Subcutaneous abdominal adipose tissue (tissue), 5 donors: ENCODE results near the gene MINPP1.

Experiments used
- H3K27ac ChIP-seq: one replicate; pipeline ENCODE4 v1.7.0; 2013; ENCODE audit warnings: low read depth, mild to moderate bottlenecking, inconsistent platforms, low read length, moderate library complexity
- H3K27me3 ChIP-seq, 5 donors: one replicate each; pipeline ENCODE4 v1.7.0; 2013; ENCODE audit warnings: low read length in 5 of 5, inconsistent platforms in 1 of 5; ENCODE audit not compliant: control insufficient read depth in 5 of 5, insufficient read depth in 4 of 5
- H3K36me3 ChIP-seq, 5 donors: one replicate each; pipeline ENCODE4 v1.7.0; 2013; ENCODE audit warnings: low read length in 5 of 5; ENCODE audit not compliant: control insufficient read depth in 5 of 5, insufficient read depth in 5 of 5
- H3K4me1 ChIP-seq, 5 donors: one replicate each; pipeline ENCODE4 v1.7.0; 2013; ENCODE audit warnings: low read length in 5 of 5, mild to moderate bottlenecking in 3 of 5, moderate library complexity in 1 of 5; ENCODE audit not compliant: control insufficient read depth in 5 of 5, insufficient read depth in 5 of 5
- H3K4me3 ChIP-seq, 5 donors: one replicate each; pipeline ENCODE4 v1.7.0; 2013; ENCODE audit warnings: low read length in 5 of 5, low read depth in 1 of 5
- H3K9ac ChIP-seq, 5 donors: one replicate each; pipeline ENCODE4 v1.7.0; 2013; ENCODE audit warnings: low read length in 5 of 5, mild to moderate bottlenecking in 4 of 5, moderate library complexity in 3 of 5
- H3K9me3 ChIP-seq, 5 donors: one replicate each; pipeline ENCODE4 v1.7.0; 2013; ENCODE audit warnings: low read length in 5 of 5; ENCODE audit not compliant: control insufficient read depth in 5 of 5
- donor health status: healthy.
- donor health status: healthy.
- donor health status: healthy.
- donor health status: healthy.
- donor health status: healthy.

The MINPP1 gene

DNA sequence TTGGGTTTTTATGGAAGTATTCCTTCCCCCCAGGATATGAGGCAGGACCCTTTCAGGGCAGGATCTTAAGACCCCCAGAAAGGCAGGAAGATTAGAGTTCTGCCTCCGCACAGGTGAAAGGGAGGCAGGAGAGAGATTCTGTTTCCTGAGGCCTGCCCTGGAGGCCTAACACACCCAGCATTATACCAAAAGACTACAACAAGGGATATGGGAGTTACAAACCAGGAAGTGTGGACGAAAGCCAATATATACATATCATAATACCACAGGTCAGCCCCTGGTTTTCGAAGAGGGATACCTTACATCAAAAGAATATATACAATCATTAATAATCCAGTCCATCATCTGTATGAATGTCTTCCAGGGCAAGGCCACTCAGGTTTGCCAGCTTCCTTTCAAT lies 14.2 kb downstream of the MINPP1 start:
- no peaks in the 10 kb centered on the region for H3K9me3 ChIP-seq
- H3K27me3 ChIP-seq = no peaks in the 10 kb centered on the region
- no peak overlapping the region for H3K4me3 ChIP-seq

DNA sequence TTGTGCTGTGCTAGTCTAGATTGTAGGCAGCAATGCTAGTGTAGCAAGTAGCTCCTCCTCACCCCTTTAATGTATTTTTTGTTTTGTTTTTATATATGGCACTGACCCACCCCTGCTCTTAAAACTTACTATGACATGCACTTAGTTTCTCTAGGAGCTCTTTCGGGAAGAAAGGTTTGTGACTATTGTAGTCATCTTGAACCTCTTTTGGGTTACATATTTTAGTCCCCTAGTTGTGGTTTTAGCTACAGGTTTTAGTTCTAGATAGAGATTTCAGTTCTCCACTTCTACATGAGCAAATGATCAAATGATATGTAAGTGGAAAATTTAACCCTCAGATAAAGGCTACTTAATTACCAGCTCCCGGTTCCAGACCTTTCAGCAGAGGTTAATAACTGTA lies 14.9 kb downstream of the MINPP1 start:
- Histone ChIP-seq H3K27me3 (no peaks in the 10 kb centered on the region), H3K27ac (no peak overlapping the region), H3K36me3 (peaks cover 14 to 36% (median 17%) of the 10 kb centered on the region in 5 donors), H3K4me1 (peaks cover 0 to 5% (median 3%) of the 10 kb centered on the region in 5 donors), H3K4me3 (no peak overlapping the region), H3K9ac (no peak overlapping the region), H3K9me3 (no peaks in the 10 kb centered on the region)

More for the DNA sequence above, 14.2 kb downstream of the MINPP1 start:
- Histone ChIP-seq H3K36me3 (peaks cover 21 to 43% (median 23%) of the 10 kb centered on the region in 5 donors), H3K9ac (no peak overlapping the region), H3K4me1 (peaks cover 0 to 4% (median 3%) of the 10 kb centered on the region in 5 donors), H3K27ac (no peak overlapping the region)

DNA sequence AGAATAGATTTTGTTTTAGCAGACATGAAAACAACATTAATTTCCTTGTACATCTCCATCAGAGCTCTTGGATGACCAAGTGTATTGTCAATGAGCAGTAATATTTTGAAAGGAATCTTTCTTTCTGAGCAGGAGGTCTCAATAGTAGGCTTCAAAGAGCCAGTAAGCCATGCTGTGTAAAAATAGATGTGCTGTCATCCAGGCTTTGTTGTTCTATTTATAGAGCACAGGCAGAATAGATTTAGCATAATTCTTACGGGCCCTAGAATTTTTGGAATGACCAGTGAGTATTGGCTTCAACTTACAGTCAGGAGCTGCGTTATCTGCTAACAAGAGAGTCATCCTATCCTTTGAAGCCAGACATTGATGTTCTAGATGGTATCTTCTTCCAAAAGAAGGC lies 19.0 kb downstream of the MINPP1 start:
- Histone ChIP-seq H3K4me1 (peaks cover 0 to 5% (median 3%) of the 10 kb centered on the region in 5 donors), H3K36me3 (peaks cover 9 to 24% (median 10%) of the 10 kb centered on the region in 5 donors), H3K9me3 (no peaks in the 10 kb centered on the region), H3K4me3 (no peak overlapping the region), H3K27ac (no peak overlapping the region), H3K27me3 (no peaks in the 10 kb centered on the region), H3K9ac (no peak overlapping the region)

DNA sequence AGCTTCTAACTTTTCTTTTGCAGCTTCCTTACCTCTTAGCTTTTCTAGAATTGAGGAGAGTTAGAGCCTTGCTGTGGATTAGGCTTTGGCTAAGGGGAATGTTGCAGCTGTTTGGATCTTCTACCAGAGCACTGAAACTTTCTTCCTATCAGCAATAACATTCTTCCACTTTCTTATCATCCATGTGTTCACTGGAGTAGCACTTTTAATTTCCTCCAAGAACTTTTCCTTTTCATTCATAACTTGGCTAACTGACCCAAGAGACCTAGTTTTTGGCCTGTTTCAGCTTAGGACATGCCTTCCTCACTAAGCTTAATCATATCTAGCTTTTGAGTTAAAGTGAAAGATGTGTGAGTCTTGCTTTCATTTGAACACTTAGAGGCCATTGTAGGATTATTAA lies 19.6 kb downstream of the MINPP1 start:
- H3K27ac ChIP-seq = no peak overlapping the region
- H3K4me1 ChIP-seq = peaks cover 0 to 5% (median 3%) of the 10 kb centered on the region in 5 donors
- H3K36me3 ChIP-seq = peaks cover 3 to 18% (median 4%) of the 10 kb centered on the region in 5 donors
- no peaks in the 10 kb centered on the region for H3K27me3 ChIP-seq
- no peak overlapping the region for H3K9ac ChIP-seq
- no peaks in the 10 kb centered on the region for H3K9me3 ChIP-seq
- no peak overlapping the region for H3K4me3 ChIP-seq

DNA sequence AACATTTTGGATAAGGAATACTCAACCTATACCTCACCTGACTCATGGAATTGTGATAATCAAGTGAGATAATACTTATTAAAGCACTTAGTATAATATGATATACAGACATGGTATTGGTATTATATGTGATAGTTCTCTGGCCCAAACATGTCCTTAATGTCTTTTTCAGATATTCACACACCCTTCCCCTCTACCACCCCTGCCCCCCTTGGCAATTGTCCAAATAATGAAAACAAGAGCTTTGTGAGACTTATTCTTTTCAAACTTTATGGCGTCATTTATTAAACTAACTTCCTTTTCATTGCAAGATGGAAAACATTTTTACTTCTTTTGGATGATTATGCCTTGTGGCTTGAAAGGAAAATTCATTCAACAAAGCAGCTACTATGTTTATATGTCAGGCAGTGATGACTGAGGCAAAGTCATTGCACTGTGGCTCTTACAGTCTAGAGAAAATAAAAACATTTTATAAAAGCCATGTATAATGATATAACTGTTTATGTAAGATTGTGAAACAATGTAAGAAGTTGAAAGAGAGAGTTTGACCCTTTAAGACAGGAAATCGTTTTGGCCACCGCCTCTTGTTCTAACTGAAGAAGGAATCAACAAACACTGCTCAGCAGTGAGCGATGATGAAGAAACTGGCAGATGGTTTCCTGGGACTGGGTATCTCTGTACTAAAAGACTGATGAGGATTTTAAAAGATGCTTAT lies 27.4 kb downstream of the MINPP1 start:
- Histone ChIP-seq H3K9ac (peak overlapping the region in 2 of 5 donors; percentile 25 to 26), H3K9me3 (peaks cover 0 to 5% (median 0%) of the 10 kb centered on the region in 5 donors), H3K4me3 (no peak overlapping the region), H3K27me3 (no peaks in the 10 kb centered on the region), H3K36me3 (peaks cover 0 to 9% (median 8%) of the 10 kb centered on the region in 5 donors), H3K27ac (peak overlapping the region; percentile 25), H3K4me1 (peaks cover 0 to 15% (median 4%) of the 10 kb centered on the region in 5 donors)

DNA sequence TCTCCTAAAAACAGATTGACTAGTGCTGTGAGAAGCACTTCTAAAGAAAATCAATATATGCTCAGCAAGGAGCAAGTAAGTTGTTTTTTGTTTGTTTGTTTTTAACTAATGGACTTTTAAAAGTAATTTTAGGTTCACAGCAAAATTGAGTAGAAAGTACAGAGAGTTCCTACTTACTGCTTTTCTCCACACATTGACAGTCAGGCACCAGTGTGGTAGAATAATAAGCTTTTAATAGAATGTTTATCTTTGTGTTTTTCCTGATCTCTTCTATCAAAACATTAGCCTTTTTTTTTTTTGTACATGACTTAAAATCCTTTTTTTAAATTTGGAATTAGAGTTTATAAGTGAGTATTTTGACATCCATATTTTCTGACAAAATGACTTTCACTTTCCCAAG lies 28.0 kb downstream of the MINPP1 start:
- H3K4me3 ChIP-seq = no peak overlapping the region
- peak overlapping the region; percentile 25 for H3K27ac ChIP-seq
- peak overlapping the region in 1 of 5 donors; percentile 26 for H3K9ac ChIP-seq

DNA sequence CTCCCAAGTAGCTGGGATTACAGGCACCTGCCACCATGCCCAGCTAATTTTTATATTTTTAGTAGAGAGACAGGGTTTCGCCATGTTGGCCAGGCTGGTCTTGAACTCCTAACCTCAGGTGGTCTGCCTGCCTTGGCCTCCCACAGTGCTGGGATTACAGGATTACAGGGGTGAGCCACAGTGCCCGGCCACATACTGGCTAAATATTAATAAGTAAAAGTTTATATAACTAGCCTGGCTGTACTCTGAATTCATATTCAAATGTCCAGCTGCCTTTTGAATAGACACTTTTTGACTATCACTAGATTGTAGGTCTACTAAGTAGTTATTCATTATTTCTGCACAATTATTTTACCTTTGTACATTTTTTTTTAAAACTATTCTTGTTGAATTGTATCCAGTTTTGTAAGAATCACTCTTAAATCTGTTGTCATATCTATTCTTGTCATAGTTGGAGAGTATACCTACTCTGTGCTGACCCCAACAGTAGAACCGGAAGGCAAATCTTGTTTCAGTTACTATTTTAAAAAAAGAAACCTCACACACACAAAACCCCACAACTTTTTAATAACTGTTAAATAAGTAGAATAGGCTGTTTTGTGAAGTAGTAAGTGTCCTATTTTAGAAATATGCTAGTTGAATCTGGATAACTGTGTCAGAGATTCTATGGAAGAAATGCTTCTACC lies 29.6 kb downstream of the MINPP1 start:
- H3K4me3 ChIP-seq = no peak overlapping the region
- peaks cover 0 to 9% (median 8%) of the 10 kb centered on the region in 5 donors for H3K36me3 ChIP-seq
- peaks cover 0 to 19% (median 4%) of the 10 kb centered on the region in 5 donors for H3K4me1 ChIP-seq
- no peaks in the 10 kb centered on the region for H3K27me3 ChIP-seq
- peaks cover 0 to 5% (median 0%) of the 10 kb centered on the region in 5 donors for H3K9me3 ChIP-seq
- no peak overlapping the region for H3K27ac ChIP-seq
- no peak overlapping the region for H3K9ac ChIP-seq

More for the DNA sequence above, 28.0 kb downstream of the MINPP1 start:
- Histone ChIP-seq H3K27me3 (no peaks in the 10 kb centered on the region), H3K9me3 (peaks cover 0 to 5% (median 0%) of the 10 kb centered on the region in 5 donors), H3K36me3 (peaks cover 0 to 9% (median 8%) of the 10 kb centered on the region in 5 donors), H3K4me1 (peaks cover 0 to 15% (median 4%) of the 10 kb centered on the region in 5 donors)

DNA sequence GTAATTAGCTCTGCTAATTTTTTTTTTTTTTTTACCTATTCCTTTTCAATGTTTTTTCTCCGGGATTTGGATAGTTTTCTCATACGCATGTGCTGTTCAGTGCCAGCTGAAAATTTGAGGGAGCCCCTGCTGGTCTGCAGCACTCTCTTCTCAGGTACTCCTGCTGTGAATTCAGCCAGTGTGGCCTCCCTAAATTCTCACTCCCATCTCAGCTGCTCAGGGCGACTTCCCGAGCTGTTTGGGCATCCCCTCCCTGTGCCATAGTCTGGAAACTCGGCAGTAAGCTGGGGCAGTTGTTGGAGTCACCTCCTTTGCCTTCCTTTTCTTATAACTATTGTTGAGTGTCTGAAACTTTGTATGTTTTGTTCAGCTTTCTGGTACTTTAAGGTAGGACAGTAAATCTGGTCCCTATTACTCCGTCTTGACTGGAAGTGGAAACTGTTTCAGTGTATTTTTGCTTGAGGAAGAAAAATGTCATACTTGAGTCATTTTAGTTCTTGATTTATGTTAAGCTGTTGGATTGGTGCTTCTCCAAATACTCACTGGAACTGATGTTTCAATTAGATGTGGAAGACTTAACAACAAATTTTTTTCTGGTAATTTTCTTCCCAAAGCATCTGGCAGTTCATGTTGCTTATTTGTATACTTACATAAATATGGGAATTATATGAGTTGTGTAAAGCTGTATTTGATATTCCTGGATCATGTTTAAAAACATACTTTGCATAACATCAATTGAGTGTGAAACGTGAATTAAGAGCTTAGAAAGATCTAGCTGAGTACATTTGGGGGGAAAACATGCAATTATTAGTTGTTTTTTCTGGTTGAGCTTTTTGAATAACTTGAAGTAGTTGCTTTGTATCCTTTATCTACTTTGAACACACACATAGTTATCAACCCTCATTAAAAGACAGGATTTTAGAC lies 33.7 kb downstream of the MINPP1 start:
- Histone ChIP-seq H3K4me3 (no peak overlapping the region), H3K27me3 (no peaks in the 10 kb centered on the region), H3K36me3 (peaks cover 3 to 12% (median 8%) of the 10 kb centered on the region in 5 donors), H3K27ac (peak overlapping the region; percentile 25), H3K9ac (no peak overlapping the region), H3K9me3 (peaks cover 0 to 8% (median 0%) of the 10 kb centered on the region in 5 donors), H3K4me1 (peaks cover 0 to 4% (median 3%) of the 10 kb centered on the region in 5 donors)

DNA sequence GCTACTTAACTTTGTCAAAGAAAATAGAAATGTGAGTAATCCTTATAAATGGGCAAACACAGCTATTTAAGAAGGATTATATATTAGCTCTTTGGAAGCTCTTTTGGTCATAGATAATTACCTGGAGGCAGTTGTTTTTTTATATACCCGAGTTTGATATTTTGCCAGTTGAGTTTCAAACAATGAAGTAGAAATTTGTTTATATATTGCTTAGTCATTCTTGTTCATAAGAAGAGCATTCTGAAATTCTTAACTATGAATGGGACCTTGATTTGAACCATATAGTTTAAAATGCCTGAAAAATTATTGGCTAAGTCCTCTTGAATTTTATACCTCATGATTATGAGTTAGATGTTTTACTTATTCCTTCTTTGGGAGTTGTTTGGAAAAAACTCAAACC lies 36.4 kb downstream of the MINPP1 start:
- Histone ChIP-seq H3K27me3 (no peaks in the 10 kb centered on the region), H3K4me3 (no peak overlapping the region), H3K9me3 (peaks cover 0 to 9% (median 0%) of the 10 kb centered on the region in 5 donors), H3K36me3 (peaks cover 3 to 12% (median 8%) of the 10 kb centered on the region in 5 donors), H3K9ac (no peak overlapping the region), H3K4me1 (peaks cover 0 to 17% (median 11%) of the 10 kb centered on the region in 5 donors), H3K27ac (no peak overlapping the region)
